Right lobe of liver (tissue), 6 donors: ENCODE results near the gene FGF18. TPM values are rescaled to one million over a fixed set of nuclear protein-coding genes. Genes with fewer than 3 reads are reported as not detected.
A peak's percentile ranks its signal among the peaks of the same experiment; 100 is the strongest.

Source experiments
- ATAC-seq, 4 donors: fragments of 200-7000 bp; cut with Tn5 transposase; one replicate each; pipeline ENCODE4 v1.9.1; 2020; ENCODE audit warnings: mild to moderate bottlenecking in 4 of 4, moderate library complexity in 4 of 4
- DNase-seq, 3 donors: peaks; one replicate each; pipeline ENCODE4 v3.0.0-alpha.2; 2020
- H3K27ac ChIP-seq, 3 donors: fragments of 200-600 bp; one replicate each; pipeline ENCODE4 v1.8.0; 2022
- H3K27me3 ChIP-seq, 2 donors: fragments of 200-600 bp; one replicate each; pipeline ENCODE4 v1.8.0; 2022
- H3K36me3 ChIP-seq, 4 donors: fragments of 200-600 bp; sonication (generic) in 1 of 4; one replicate each; pipeline versions ENCODE4 v1.5.1 to v1.8.0; 2017 to 2022; ENCODE audit warnings: control low read depth in 1 of 4
- H3K4me1 ChIP-seq, 4 donors: fragments of 200-600 bp; sonication (generic) in 1 of 4; one replicate each; pipeline versions ENCODE4 v1.5.1 to v1.8.0; 2017 to 2022; ENCODE audit warnings: control low read depth in 1 of 4
- H3K4me3 ChIP-seq, 3 donors: fragments of 200-600 bp; one replicate each; pipeline ENCODE4 v1.8.0; 2022
- H3K9me3 ChIP-seq, 4 donors: fragments of 200-600 bp; sonication (generic) in 1 of 4; one replicate each; pipeline versions ENCODE4 v1.5.1 to v1.8.0; 2017 to 2022; ENCODE audit warnings: control low read depth in 1 of 4
- CTCF ChIP-seq, 4 donors: fragments of 200-600 bp in 3 of 4; fragments of 450-650 bp in 1 of 4; IDR thresholded peaks; one replicate each; pipeline versions ENCODE4 v1.5.1 to v1.8.0; 2016 to 2022; ENCODE audit warnings: antibody characterized with exemption in 4 of 4, mild to moderate bottlenecking in 2 of 4
- POLR2A ChIP-seq: fragments of 450-650 bp; IDR thresholded peaks from one replicate; pipeline ENCODE4 v1.6.1; 2017; ENCODE audit warnings: antibody characterized with exemption, mild to moderate bottlenecking
- WGBS: methylation state at CpG from one replicate; pipeline ENCODE4 v1.1.6; 2018; ENCODE audit warnings: low coverage, low lambda C conversion rate; ENCODE audit not compliant: insufficient coverage; ENCODE audit errors: missing lambda C conversion rate; 5-methylcytosine and 5-hydroxymethylcytosine counted together
- intact Hi-C, 2 donors: fragments of 100-400 bp; cut with DNase I; formaldehyde crosslinking; loops; one replicate each; pipeline versions ENCODE4 v1.11.2 to v1.14.1; 2022
- total RNA-seq, 6 experiments: library from RNA; depleted of rRNA in 2 of 6; stranded (reverse); fragments of >200 nt in 2 of 6; fragmentation: NEBNext Ultra II Directional in 3 of 6; extraction: Animal tissue kit (Norgen Biotek cat#: 25700) in 3 of 6; gene quantifications; one replicate each; pipeline versions ENCODE4 v1.1.0 to v1.2.4, GENCODE V29; 2016 to 2023
- donor health status: DM: no; HTN: yes; CAD: no.
- donor health status: DM: no; HTN: no; CAD: no.
- donor health status: DM: no; HTN: no; CAD: no.
- donor health status: DM: no; HTN: yes; CAD: no.
- donor health status: DM: no; HTN: yes; CAD: no.

Gene FGF18
- total RNA-seq, 6 experiments from 2014 or later, result 0.12 TPM; not detected in 5

GRCh38 chr5:171454549-171454948 is 35.1 kb downstream of the FGF18 start:
- intact Hi-C loops, result no loop called here
- H3K4me1 ChIP-seq, result no peaks in the 10 kb centered on the region
- no peak for TF ChIP-seq CTCF (IDR thresholded peaks at IDR 0.05)
- TF ChIP-seq POLR2A, result no peak
- no peak overlapping the region for H3K27ac ChIP-seq
- H3K4me3 ChIP-seq, result no peak overlapping the region
- no peaks in the 10 kb centered on the region for H3K36me3 ChIP-seq
- WGBS, result 49% methylated on average over 6 of the region's 10 CpGs
- no peaks in the 10 kb centered on the region for H3K9me3 ChIP-seq
- H3K27me3 ChIP-seq, result no peaks in the 10 kb centered on the region
- DNase-seq (peak in 1 of 3 donors; percentile 23), ATAC-seq (no peak)

GRCh38 chr5:171455522-171455921 is 36.1 kb downstream of the FGF18 start:
- no peaks in the 10 kb centered on the region for H3K36me3 ChIP-seq
- TF ChIP-seq POLR2A, result no peak
- no peak for TF ChIP-seq CTCF (IDR thresholded peaks at IDR 0.05)
- no peak overlapping the region for H3K27ac ChIP-seq
- H3K9me3 ChIP-seq, result no peaks in the 10 kb centered on the region
- intact Hi-C loops, result no loop called here
- H3K4me3 ChIP-seq, result no peak overlapping the region
- no peaks in the 10 kb centered on the region for H3K27me3 ChIP-seq
- ATAC-seq, result no peak
- no peak for DNase-seq
- 81% methylated on average over 2 of the region's 2 CpGs for WGBS
- H3K4me1 ChIP-seq, result no peaks in the 10 kb centered on the region

- Histone ChIP-seq H3K27me3 (no peaks in the 10 kb centered on the region), H3K4me1 (no peaks in the 10 kb centered on the region), H3K36me3 (no peaks in the 10 kb centered on the region), H3K4me3 (no peak overlapping the region), H3K9me3 (no peaks in the 10 kb centered on the region), H3K27ac (no peak overlapping the region)
- DNase-seq (no peak), ATAC-seq (no peak)
- TF ChIP-seq CTCF (IDR thresholded peaks at IDR 0.05), result no peak
- no peak for TF ChIP-seq POLR2A
- intact Hi-C loops, result no loop called here
- WGBS, result 81% methylated on average over 13 of the region's 25 CpGs
Observed at GRCh38 chr5:171457208-171457981, 37.9 kb downstream of the FGF18 start.

- H3K4me3 ChIP-seq, result no peak overlapping the region
- DNase-seq, result peak in 1 of 3 donors; percentile 35
- H3K27ac ChIP-seq, result no peak overlapping the region
- TF ChIP-seq POLR2A (no peak), CTCF (IDR thresholded peaks at IDR 0.05) (no peak)
- no peaks in the 10 kb centered on the region for H3K4me1 ChIP-seq
- H3K9me3 ChIP-seq, result no peaks in the 10 kb centered on the region
- no peaks in the 10 kb centered on the region for H3K27me3 ChIP-seq
- intact Hi-C loops, result no loop called here
- ATAC-seq, result peak in 1 of 4 donors; percentile 21
- no peaks in the 10 kb centered on the region for H3K36me3 ChIP-seq
- 80% methylated on average over 1 of the region's 6 CpGs for WGBS
Observed at GRCh38 chr5:171459839-171460238, 40.4 kb downstream of the FGF18 start.
